ENCODE results near the gene FERMT2.
"Not testable (repeated sequence)": the region's sequence is repeated elsewhere in the genome, so short reads cannot be mapped to it uniquely, and the experiment has no call there.

The FERMT2 gene

DNA sequence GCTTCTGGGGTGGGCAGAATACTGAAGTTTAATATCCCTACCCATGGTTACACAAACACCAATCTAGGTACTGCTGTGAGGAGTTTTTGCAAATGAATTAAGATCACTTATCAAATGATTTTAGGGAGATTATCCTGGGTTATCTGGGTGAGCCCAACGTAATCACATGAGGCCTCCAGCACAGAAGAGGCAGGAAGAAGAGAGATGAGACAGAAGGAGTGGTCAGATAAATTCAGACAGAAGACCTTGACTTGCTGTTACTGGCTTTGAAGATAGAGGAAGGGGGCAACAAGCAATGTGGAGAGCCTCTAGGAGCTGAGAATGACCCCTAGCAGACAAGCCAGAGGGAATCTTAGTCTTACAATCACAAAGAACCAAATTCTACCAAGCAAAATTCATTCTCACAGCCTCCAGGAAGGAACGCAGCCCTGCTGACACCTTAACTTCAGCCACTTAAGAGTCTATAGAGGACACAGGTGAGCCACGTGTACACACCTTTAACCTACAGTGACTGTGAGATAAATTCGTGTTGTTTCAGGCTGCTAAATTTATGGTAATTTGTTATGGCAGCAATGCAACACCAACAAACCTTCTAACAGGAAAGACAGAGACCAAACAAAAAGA, 49.4 kb downstream of the FERMT2 start:
- DNase-seq (ENCODE audit: low read depth), result no peak

DNA sequence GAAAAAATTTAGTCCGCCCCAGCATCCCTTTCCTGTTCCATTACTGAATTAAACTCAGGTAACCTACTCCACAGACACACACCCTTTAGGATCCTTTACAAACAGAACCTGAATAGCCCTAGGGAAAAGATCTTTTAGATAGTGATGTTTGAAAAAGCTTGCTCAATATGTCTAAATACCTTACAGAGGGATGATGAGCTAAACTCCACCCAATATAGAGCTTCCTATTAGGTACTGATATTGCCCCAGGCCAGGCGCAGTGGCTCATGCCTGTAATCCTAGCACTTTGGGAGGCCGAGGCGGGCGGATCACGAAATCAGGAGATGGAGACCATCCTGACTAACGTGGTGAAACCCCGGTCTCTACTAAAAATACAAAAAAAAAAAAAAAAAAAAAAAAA, 50.1 kb downstream of the FERMT2 start:
- DNase-seq (ENCODE audit: low read depth), result no peak

GRCh38 chr14:52898496-52898895, 52.4 kb downstream of the FERMT2 start:
- no peak for DNase-seq (ENCODE audit: low read depth)

- no peak for DNase-seq (ENCODE audit: low read depth)
Measured at GRCh38 chr14:52895000-52895399, 55.9 kb downstream of the FERMT2 start.

GRCh38 chr14:52891800-52892199, 59.0 kb downstream of the FERMT2 start:
- no peak for DNase-seq (ENCODE audit: low read depth)

DNA sequence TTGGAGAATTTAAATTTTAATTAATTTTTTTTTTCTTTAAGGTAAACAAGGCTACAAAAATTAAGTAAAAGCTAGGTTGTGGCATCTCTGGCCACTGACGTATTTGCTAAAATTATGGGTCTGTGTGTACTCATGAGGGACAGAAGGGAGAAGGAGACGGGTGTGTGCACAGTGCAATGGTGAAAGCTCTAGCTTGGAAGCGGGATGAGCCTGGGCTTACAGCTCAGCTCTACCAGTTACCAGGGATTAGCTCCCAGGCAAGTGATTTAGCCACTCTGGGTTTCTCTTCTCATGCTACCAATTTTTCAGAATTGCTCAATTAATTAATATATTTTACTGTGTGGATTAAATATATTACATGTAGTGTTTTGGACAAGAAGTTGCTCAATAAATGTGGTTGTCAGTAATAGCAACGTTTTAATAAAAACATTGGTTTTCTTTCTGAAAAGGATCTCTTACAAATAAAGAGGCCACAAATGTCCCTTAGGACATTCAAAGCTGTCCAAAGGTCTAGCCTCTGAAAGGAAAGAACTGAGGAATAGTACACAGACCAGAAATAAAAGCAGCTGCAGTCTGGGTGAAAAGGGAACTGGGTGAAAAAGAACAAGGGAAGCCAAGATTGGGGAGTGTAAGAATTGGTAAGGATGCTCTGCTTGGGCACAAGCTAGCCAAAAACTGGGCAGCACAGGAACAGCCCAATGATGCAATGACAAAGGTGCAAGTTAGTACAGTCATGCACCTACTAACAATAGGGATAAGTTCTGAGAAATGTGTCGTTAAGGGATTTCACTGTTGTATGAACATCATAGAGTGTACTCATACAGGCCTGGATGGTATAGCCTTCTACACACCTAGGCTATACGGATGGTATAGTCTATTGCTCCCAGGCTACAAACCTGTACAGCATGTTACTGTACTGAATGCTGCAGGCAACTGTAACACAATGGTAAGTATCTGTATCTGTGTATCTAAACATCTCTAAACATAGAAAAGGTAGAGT, 61.7 kb downstream of the FERMT2 start:
- DNase-seq (ENCODE audit: low read depth), result no peak

DNA sequence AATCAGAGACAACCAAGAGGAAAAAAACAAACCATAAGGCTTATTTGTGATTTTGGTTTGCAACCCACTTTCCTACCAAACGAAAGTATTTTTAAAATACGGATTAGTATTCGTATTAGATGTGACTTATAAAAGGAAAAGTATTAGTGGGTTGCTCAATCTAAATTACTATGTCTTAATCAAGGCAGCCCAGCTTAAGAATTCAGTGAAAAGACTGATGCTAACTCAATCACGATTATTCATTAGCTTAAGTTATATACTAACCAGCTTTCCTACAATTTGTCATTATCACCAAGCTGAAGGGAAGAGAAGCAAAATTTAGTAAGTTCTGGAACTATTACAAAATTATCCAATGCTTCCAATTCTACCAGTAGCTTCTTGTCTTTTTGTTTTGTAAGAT, 62.7 kb downstream of the FERMT2 start:
- DNase-seq (ENCODE audit: low read depth), result no peak

DNA sequence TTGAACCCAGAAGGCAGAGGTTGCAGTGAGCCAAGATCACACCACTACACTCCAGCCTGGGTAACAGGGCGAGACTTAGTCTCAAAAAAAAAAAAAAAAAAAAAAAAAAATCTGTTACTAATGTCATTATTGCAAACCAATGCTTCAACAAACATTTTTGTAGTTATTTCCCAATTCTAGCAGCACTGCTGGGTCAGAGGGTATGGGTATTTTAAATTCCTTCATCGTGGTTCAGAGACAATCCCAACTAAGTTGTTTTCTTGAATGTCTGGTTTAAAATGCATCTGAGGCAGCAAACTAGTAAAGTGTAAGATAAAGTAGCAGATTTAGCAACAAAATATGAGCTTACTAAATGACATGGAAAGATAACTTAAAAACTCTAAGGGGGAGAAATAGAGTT, 65.6 kb downstream of the FERMT2 start:
- no peak for DNase-seq (ENCODE audit: low read depth)

- DNase-seq (ENCODE audit: low read depth), result no peak
Measured at GRCh38 chr14:52883658-52884057, 67.2 kb downstream of the FERMT2 start.

DNA sequence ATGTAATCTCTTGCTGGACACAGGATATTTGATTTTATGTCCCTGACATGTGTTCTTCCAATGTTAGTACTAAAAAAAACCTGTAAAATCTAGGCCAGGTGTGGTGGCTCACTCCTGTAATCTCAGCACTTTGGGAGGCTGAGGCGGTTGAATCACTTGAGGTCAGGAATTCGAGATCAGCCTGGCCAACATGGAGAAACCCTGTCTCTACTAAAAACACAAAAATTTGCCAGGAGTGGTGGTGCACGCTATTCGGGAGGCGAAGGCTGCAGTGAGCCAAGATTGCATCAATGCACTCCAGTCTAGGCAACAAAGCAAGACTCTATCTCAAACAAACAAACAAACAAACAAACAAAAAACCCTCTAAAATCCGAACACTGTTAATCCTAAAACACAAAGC, 68.0 kb downstream of the FERMT2 start:
- DNase-seq (ENCODE audit: low read depth), result no peak

- no peak for DNase-seq (ENCODE audit: low read depth)
Measured at GRCh38 chr14:52879958-52880357, 70.9 kb downstream of the FERMT2 start.

DNA sequence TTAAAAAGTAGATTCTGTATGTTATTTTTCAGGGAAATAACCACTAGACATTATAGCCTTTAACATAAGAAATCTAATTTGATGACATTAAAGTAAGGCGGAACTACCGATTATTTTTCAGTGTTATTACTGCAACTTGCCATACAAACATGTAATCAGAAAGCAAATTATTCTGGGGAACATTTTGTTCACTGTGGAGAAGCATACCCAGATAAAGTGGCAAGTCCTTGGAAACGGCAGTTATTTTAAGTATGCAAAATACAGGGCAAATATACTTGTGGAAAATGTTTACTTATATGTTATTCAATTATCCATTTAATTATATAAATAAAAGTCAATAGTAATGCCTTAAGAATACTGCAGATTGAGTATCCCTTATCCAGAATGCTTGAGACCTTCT, 71.9 kb downstream of the FERMT2 start:
- no peak for DNase-seq (ENCODE audit: low read depth)

GRCh38 chr14:52878469-52878868, 72.4 kb downstream of the FERMT2 start:
- no peak for DNase-seq (ENCODE audit: low read depth)

DNA sequence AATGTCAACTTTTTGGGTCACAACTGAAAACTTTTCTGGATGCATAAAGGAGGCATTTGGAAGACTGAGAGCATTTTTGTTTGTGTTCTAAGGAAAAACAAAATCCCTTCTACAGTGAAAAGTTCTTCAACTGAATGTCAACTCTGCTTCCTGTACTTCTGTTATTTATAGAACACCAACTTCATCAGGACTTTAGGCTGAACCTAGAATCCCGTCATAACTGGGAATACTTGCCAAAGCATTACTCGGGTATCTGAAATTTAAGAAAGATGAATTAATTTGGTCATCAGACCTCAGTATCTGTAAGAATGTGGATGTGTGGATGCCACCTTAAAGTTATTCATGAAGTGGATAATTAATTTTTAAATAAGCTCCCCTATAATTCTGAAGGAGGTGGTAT, 73.2 kb downstream of the FERMT2 start:
- DNase-seq (ENCODE audit: low read depth), result no peak

- DNase-seq (ENCODE audit: low read depth), result no peak
Measured at GRCh38 chr14:52876806-52877205, 74.0 kb downstream of the FERMT2 start.

DNA sequence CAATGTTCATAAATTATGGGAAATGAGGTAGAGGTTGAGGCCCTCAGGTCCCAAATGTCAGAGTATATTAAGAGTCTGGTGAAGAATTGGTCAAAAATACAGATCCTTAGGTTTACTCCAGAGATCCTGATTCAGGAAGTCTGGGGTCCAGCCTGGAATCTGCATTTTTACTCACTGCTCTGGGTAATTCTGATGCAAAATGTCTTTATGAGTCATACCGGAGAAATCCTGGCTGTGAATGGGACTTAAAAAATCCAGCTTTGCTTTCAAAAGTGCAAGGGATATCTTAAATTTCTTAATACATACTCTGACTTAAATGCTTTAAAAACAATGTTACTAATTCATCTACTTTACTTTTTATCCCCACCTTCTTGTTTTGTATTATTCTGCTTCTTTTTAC, 74.5 kb downstream of the FERMT2 start:
- peak; percentile 50 for DNase-seq (ENCODE audit: low read depth)

DNA sequence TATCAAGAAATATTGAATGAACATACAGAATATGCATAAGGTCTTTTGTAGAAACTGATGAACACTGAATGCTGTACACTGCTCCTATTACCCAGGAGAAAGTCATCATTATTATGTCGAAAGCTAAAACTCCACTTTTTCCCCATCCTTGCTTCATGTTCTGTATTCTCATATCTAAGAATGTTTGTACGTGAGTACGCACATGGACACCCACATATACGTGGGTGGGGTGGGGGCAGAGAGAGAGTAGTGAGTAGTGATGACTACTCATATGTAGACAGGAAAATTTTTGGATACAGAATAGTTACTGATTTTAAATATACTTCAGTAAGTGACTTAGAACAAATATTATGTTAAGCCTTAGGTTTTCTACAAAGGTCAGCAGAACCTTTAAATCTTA, 75.1 kb downstream of the FERMT2 start:
- DNase-seq (ENCODE audit: low read depth), result no peak

DNA sequence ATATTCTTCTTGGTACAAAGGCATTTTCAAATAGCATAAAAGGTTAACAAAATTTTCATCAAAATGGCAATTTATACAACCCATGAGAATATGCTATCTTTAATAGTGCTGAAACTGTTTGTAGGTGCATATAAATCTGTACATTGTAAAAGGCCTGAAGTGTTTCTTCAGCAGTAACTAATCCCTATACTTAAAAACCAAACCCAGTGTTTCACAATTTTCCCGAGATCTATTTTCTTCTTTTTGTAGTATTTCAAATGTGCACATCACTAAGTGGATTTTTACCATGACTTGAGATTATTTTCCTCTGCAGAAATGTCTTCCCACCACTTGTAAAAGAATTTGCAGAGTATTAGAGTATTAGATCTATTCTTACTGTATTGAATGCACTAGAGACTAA, 76.5 kb downstream of the FERMT2 start:
- no peak for DNase-seq (ENCODE audit: low read depth)

DNA sequence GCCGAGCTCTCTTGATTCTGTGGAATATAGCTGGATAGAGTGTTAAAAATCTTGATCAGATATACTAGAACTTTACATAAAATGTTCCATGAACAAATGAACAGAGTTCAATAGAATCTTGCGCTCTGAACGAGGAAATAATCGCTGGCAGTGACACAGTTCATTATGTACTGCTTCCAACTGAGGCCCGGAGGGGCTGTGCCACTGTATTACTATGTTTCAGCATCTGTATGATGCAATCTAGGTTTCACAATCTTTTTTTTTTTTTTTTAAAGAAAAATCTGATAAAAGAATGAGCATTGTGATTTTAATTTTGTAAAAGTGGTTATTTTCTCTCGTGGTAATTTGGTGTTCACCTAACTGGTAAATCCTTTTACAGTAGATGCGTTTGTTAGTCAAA, 77.2 kb downstream of the FERMT2 start:
- no peak for DNase-seq (ENCODE audit: low read depth)

GRCh38 chr14:52873065-52873464, 77.8 kb downstream of the FERMT2 start:
- no peak for DNase-seq (ENCODE audit: low read depth)

GRCh38 chr14:52871606-52872005, 79.2 kb downstream of the FERMT2 start:
- no peak for DNase-seq (ENCODE audit: low read depth)

DNA sequence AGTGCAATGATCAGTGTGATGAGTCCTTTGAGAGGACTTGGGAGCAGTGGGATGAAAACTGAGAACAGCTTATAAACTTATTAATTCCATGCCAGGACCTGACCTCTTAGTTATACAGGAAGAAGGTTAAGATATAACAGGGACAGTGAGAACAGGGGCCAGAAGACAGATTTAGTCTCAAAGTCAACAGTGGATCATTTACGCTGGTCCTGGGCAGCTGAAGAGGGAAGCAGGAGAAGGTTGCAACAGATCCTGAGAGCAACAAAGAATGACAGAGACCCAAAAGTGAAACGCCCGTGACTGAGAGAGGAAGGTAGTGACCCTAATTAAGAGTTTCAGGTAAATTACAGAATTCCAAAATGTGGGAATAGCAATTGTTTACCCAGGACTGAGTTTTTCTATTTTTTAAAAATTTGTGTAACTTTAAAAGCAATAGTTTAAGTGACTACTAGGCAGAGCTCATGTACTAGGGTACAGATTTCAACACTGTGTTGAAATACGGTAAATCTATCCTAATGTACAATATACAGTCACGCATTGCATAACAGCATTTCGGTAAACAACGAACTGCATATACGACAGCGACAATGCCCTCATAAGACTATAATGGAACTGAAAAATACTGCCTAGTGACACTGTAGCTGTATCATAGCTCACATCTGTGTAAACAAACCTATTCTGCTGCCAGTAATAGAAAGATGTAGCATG, 81.8 kb downstream of the FERMT2 start:
- no peak for DNase-seq (ENCODE audit: low read depth)

DNA sequence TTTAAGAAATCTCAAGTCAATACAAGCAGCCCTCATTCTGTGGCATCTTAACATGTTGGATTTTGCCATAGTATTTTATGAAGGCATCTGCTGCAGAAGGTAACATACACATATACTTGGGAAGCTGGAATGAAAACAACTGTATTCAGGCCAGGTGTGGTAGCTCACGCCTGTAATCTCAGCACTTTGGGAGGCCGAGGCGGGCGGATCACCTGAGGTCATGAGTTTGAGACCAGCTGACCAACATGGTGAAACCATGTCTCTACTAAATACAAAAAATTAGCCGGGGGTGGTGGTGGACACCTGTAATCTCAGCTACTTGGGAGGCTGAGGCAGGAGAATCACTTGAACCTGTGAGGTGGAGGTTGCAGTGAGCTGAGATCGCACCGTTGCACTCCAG, 86.0 kb downstream of the FERMT2 start:
- DNase-seq (ENCODE audit: low read depth), result not testable (repeated sequence)

All from HS-27A (cell line).